ENCODE measurements around the gene CORO7.

CORO7 gene

GRCh38 chr16:4390266-4391260, 25.8 kb downstream of the CORO7 start:
- TF ChIP-seq CTCF (IDR thresholded peaks at IDR 0.05; ENCODE audit: low read depth, low read length), result no peak
- no peak for DNase-seq (ENCODE audit: extremely low read depth, low read depth)

- TF ChIP-seq CTCF (IDR thresholded peaks at IDR 0.05; ENCODE audit: low read depth, low read length), result no peak
- DNase-seq (ENCODE audit: extremely low read depth, low read depth), result no peak
Observed at GRCh38 chr16:4389051-4389955, 27.1 kb downstream of the CORO7 start.

GRCh38 chr16:4388271-4389021, 27.9 kb downstream of the CORO7 start:
- no peak for DNase-seq (ENCODE audit: extremely low read depth, low read depth)
- TF ChIP-seq CTCF (IDR thresholded peaks at IDR 0.05; ENCODE audit: low read depth, low read length), result no peak

GRCh38 chr16:4387781-4388180, 28.6 kb downstream of the CORO7 start:
- DNase-seq (ENCODE audit: extremely low read depth, low read depth), result no peak
- TF ChIP-seq CTCF (IDR thresholded peaks at IDR 0.05; ENCODE audit: low read depth, low read length), result no peak

GRCh38 chr16:4386951-4387565, 29.3 kb downstream of the CORO7 start:
- no peak for TF ChIP-seq CTCF (IDR thresholded peaks at IDR 0.05; ENCODE audit: low read depth, low read length)

GRCh38 chr16:4386451-4386805, 30.0 kb downstream of the CORO7 start:
- no peak for DNase-seq (ENCODE audit: extremely low read depth, low read depth)
- no peak for TF ChIP-seq CTCF (IDR thresholded peaks at IDR 0.05; ENCODE audit: low read depth, low read length)

More at GRCh38 chr16:4386951-4387565, 29.3 kb downstream of the CORO7 start:
- no peak for DNase-seq (ENCODE audit: extremely low read depth, low read depth)
